NCI-H526 (cell line): Measurements from ENCODE around the gene CPED1.
"Not testable (repeated sequence)": the region's sequence is repeated elsewhere in the genome, so short reads cannot be mapped to it uniquely, and the experiment has no call there.

Experiments used
- DNase-seq, 2 experiments: peaks; one replicate each; lab custom pipeline; 2025; lab: John Stamatoyannopoulos, UW

The CPED1 gene

DNA sequence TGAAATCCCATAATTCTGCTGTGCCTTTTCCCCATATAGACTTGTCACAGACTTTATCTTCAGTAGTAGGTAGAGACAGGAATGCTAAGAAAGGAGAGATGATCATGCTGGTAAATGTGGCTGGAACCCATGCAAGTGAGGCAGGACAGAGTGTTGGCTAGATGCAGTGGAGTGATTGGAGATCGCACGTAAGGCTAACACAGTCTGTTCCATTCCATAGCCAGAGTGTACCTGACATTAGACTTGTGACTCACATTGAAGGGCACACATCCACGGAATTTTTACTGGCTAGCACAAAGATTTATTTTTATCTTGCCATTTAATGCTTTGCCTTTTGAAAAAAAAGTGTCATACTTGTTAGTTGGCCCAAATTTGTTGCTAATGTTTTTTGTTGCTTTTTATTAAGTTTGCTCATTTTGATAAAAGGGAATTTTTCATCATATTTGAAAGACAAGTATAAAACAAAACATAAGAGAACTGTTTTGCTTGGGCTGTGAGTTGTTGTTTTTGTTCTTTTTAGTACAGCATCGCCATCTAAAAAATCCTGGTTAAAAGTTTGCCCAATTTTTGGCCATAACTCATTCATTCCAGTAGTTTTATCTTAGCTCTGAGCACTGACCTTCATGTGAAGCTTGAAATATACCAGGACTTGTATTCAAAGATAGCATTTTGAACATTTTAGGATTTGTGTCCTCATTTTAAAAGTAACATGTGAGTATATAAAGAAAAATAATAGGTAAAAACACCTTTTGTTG is 81.0 kb downstream of the CPED1 start:
- DNase-seq = no peak

DNA sequence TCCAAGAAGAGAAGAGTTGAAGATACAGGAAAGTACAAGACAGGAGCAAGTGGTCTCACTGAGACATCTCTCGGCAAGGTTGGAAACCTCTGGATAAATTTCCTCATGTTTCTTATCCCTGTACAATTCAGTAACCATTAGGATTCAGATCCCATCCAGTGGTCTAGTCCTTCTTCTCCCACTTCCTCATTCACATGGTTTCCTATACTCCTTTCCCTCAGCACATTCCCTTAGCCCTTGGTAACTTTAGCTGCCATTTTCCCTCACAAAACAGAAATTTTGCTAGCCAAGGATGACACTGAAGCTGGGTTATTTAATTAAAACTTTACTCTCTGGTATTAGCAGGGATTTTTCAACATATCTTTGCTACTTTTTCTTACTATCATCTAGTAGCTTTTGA is 82.6 kb downstream of the CPED1 start:
- no peak for DNase-seq

DNA sequence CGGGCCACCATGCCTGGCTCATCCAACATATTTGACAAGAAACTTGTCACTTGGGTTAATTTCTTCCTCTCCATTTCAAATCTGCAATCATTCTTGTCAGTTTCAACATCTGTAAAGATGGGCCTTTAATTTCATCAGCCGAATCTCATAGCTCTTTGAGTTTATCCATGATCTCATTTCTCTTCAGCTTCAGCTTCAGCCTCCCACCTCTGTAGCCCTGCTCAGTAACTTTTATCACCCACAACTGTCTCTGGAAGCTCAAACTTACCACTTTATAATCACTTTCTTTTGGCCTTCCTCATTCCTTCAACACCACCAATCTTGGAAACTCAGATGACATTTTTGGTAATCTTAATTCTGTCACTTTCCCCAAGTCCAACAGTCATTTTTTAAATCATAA is 83.2 kb downstream of the CPED1 start:
- DNase-seq = no peak

DNA sequence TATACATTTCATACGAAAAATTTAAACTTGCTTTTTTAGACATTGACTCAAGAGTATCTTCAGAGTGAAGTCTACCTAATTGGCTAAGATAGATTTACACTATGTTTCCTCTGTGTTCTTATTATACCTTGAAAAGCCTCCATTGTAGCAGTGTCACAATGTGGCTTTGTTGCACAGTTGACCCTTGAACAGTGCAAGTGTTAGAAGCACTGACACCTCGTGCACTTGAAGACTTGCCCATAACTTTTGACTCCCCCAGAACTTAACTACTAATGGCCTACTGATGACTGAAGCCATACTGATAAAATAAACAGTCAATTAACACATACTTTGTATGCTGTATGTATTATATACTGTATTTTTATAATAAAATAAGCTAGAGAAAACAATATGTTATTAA is 84.3 kb downstream of the CPED1 start:
- no peak for DNase-seq

DNA sequence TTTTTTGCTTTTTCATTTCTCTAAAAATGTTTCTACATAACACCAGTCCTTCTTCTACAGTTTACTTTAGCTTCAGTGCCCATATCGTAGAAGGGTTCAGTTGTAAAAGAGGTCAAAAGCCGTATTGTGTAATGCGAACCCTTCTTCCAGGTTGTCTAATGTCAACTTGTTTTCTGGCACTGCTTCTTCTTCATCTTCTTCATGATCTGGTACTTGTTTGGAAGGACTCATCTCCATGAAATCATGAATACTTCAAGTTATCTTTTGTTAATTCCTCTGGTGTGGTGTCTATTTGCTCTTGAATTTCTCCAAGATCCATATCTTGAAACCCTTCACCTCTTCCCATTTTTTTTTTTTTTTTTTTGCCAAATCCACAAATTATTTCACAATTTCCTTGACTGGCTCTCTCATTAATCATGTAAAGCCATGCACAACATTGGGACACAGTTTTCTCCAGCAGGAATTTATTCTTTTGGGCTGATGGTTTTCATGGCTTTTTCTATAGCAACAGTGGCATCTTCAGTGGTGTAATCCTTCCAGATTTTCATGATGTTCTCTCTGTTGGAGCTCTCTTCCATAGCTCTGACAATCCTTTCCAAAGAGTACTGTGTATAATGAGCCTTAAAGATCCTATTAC is 85.1 kb downstream of the CPED1 start:
- DNase-seq = no peak

DNA sequence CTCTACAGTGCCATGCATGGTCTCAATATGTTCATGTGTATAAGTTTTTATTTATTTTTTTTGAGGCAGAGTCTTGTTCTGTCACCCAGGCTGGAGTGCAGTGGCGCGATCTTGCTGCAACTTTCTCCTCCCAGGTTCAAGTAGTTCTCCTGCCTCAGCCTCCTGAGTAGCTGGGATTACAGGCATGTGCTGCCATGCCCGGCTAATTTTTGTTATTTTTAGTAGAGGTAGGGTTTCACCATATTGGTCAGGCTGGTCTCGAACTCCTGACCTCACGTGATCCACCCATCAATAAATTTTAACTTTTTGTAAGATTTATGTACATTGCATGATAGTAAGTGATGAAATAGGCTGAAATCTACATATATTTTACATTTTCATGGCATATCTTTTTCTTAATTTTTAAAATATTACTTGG is 86.9 kb downstream of the CPED1 start:
- DNase-seq = not testable (repeated sequence)

DNA sequence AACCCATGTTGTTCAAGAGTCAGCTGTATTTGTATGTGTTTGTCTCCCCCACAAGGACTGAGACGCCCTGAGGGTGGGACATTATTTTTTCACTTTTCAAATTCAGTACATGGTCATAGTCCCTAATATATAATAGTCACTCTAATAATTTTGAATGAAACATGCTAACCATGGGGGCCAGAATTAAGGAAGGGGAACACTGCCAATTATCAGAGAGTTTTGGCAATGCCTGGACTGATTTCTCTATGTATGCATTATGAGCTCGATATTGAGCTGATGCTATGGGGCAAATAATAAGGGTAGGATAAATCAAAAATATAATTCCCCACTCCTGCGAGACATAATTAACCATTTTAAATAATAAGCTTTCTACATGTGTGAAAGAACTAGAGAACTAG is 87.4 kb downstream of the CPED1 start:
- no peak for DNase-seq

DNA sequence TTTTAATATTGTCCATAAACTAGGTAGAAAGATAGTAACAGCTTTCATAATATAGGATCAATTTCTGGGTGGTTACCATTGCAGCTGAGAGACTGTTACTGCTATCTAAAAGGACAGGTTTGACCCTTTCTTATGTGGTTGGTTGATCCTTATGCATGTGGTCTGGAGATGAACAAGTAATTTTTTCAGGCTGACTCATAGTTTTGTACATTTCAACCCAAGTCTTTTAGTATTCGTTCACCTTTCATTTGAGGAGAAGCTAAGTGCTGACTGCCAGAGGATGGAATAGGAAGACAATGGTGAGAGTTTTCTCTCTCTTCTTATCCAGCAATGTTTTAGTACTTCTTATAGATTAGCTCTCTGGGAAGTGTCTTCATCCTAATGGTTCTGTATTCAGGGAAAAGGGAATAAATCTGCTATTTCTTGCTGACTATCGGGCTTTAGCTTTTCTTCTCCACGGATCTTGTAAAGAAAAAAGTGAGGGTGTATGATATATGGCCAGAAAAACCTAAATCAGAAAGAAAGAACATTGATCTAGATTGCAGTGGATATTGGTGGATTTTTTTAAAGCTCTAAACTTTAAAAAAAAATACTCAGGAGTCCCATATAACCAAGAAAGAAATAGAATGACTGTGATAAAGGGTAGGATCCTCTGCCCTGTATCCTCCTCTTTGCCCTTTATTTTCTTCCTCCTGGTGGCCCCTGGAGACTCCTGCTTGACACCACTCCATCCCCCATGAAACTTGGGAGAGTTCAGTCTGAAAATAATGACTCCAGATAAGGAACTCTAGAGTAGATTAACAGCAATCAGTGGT is 88.0 kb downstream of the CPED1 start:
- no peak for DNase-seq

DNA sequence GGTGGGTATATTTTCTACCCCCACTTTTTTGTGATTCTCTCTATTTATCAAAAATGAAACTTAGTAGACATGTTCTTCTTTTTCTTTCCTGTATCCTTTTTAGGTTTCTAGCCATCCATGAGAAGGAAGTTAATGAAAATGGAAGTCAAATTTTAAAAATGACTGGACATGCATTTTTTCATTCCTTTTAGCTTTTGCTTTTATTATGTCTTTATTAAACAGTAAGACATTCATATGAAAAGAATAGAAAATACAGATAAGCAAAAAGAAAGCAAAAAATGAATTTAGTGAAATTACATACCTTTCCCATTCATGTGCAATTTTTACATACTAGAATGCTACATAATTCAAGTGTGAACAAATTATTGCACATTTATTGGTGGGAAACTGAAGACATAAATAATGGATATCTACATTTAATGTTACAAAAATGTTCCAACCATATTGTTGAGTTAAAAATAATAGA is 88.7 kb downstream of the CPED1 start:
- no peak for DNase-seq

DNA sequence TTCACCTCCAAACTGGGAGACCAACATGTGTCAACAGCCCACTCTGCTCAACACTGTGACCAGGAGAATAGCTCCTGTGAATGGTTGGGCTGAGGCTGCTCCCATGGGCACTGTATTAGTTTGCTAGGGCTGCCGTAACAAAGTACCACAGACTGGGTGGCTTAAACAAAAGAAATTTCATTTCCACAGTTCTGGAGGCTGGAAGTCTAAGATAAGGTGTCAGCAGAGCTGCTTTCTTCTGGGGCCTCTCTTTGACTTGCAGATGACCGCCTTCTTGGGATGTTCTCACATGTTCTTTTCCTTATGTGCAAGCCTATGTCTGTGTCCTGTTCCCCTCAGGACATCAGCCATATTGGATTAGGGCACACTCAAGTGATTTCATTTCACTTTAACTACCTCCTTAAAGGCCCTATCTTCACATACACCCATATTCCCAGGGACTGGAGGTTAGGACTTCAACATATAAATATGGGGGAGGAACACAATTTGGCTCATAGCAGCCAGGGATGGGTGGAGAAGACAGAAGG is 90.3 kb downstream of the CPED1 start:
- DNase-seq = no peak

DNA sequence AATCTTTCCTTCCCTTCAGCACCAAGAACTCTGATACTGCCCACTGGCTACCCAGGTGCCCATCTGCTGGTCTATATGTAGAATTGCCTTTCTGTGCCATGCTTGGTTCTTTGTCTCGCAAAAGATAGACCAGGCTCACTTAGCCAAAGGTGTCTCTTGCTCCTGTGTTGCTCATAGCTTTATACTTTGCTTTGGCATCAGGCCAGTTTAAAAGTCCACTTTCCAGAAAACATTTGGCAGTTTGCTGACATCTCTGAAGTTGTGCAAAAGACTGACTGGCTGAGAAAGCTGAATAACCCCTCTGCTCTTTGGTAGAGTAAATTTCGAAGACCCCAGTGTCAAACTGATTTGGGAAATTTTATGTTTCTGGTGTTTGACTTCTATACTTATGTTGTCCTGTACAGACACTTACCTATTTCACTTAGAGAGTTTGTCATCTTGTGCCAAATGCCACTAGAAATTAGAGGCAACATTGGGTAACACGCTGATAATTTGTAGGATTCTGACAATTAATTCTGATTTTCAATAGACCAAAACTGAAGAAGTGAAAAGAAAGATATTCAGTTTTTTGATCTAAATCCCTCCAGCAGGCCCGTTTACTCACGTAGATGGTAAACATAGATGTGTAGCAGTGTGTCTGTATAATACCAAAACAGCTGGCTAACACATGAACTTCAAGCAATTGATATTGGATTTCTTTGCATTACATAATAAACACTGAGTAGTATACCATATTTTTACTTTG is 91.1 kb downstream of the CPED1 start:
- no peak for DNase-seq

DNA sequence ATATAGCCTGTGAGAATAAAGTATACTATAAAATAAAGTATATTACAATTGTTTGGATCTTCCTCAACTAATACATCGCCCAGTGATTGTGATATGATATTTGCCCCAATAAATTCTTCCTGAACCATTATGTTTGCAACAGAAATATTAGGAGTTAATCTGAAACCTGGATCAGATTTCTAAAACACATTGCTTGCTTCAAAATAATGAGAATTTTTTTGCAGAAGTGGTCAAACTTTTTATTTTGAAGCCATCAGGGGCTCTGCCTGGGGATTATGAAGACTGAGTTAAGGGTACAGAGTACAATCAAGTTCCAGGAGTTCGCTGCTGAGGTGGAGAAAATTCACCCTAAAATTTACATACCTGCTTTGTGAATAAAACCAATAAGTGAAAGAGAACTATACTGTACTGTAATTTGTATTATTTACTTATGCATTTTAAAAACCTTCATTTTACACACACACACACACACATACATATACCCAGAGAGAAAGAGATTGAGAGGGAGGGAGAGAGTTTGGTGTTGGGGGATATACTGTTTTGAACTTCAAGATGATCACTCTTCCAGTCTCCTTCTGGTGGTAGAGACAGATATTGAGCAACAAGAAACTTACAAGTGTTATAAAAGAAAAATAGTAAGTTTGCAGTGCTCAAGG is 91.9 kb downstream of the CPED1 start:
- no peak for DNase-seq

DNA sequence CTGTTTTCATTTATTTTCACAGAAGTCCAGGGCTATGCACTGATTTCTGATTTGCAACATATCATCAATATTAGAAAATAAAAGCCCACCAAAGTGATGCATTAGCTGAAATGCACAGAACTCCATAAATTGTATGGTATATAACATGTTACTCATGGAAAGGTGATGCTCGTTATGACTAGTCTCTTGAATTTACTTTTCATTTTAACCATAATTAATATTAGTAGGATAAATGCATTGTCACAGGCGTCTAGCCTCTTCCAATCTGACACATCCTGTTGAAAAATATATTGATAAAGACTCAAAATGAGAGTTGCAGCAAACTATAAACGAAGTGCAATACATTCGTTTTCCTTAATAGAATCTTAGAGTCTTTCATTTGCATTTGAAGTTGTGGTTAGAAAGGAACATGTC is 92.4 kb downstream of the CPED1 start:
- DNase-seq = no peak

DNA sequence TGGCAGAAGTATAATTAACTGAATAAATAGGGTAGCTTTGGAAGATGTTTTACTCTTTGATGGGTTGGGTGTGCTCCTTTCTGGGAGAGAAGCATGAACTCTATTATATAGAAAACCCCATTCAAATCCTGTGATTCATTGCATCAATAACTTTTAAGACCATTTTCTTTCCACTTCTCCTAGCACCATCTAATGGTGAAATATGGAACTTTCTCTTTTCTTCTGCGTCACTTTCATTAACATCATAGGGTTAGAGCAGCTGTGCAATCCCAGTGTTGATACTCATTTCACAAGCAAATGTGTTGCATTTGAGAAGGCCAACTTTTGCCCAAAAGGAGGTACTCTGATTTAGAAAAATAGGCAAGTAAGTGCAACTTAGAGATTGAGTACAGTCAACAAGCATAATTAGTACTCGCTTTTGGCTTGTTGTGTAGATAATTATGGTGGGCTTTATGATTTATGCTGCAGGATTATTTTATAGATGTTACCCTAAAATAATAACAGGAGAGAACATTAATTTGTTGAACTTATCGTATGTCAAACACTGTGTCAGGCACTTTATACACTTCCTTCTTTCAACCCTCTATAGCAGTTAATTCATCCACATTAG is 92.9 kb downstream of the CPED1 start:
- peak; percentile 64 to 82 for DNase-seq

DNA sequence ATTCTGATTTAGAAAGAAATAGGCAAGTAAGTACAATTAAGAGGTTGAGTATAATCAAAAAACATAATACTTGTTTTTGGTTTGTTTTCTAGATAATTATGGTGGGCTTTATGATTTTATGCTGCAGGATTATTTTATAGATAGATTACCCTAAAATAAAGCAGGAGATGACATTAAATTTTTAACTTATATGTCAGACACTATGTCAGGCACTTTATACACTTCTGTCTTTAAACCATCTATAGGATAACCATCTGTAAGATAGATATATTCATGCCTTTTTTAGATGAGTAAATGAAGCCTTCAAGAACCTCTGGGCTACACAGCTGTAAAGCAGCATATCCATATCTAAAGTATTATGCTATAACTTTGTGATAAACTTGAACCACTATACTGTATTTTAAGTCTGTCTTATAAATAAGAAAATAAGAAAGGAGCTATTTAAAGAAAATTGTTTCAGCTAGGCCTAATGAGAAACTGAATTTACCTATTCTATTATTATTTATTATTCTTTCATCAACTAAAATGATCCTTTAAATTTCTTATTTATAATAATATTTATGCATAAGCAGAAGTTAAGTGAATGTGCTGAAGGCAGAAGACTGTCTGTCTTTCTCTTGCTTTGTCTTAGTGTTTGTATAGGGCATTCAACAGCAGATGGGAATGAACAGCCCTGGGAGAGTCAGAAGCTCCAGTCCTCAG is 94.0 kb downstream of the CPED1 start:
- DNase-seq = no peak

DNA sequence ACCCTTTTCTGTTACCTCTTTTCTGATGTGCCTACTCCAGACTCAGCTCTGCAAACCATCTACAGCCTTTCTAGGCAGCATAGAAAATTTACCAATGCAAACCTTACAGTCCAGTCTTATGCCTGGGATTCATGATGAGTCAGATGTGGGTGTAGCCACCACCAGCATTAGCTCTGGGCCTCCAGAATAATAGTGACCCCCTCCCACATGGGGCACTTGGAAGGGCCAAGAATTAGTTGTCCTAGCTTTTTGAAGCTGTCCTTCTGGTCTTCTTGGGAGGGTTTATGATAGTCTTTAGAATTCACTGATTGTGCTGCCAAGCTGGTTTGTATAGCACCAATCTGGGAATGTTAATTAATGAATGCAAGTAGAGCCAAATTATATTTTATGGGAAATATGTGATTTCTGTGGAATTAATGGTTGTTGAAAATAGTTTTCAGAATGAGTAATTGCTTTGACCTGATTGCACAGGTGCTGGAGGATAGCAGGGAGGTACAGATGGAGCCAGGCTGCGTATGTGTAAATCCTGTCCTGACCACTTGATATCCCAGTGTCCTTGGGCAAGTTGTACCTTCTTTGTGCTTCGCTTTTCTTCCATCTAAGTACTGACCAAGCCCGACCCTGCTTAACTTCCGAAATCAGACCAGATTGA is 94.8 kb downstream of the CPED1 start:
- no peak for DNase-seq

DNA sequence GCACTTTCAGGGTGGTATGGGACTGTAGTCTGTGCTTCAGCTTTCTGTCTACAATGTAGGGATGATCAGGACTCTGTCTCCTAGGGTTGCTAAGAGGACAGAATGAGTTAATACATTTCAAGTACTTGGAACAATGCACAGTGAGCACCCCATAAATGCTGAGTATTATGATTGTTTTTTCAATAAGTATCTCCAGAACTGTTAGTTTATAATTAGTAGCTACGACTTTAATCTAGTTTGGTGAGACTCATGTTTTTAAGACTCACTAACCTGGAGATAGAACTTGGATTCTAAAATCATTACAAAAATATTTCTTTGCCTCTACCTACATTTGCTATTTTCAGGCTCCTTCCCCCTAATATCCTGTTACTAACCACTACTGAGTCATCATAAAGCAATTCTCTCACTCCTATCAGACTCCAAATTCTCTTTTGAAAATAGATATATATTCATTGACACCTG is 95.3 kb downstream of the CPED1 start:
- DNase-seq = no peak

DNA sequence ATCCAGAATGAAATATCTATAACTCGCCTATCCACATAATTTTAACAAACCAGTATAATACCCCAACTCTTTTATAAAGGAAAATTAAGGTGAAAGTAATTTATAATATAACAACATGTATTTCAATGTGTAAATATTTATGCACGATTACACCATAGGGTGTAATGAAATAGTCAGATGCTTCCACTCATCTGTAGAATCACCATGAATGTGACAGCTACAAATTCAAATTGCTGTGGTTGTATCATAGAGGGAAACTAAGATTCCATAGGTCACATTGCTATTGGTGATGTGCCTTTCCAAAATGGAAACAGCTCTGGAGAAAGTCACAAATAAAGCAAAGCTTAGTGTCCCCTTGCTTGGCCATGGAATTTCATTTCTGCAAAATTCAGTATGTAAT is 95.7 kb downstream of the CPED1 start:
- DNase-seq = no peak

DNA sequence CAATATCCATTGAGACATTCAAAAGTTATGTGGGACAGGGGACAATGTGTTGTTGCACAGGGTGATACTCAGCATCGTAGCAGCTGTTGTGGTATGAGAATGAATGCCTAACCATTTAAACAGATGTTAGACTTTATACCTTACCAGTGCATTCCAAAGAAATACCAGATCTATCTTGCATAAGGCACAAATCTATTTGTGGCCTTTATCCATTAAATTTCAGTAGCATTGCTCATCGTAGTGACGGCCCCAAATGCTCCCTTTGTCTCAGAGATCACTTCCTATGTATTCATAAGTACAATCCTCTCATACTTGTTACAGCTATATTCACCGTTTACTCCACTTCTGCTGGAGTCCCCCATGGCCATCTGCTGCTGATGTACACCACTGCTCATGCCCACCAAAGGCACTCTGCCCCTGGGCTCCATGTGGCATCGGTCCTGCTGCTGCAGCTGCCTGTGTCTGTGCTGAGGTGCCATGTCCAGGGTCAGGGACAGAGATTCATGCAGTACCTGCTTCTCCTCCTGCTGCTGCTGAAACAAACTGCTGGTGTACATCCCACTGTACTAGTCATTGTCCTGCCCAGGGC is 96.3 kb downstream of the CPED1 start:
- no peak for DNase-seq
